Measurements from ENCODE around the gene MITD1.
"Not testable (repeated sequence)": the region's sequence is repeated elsewhere in the genome, so short reads cannot be mapped to it uniquely, and the experiment has no call there.

MITD1 gene

DNA sequence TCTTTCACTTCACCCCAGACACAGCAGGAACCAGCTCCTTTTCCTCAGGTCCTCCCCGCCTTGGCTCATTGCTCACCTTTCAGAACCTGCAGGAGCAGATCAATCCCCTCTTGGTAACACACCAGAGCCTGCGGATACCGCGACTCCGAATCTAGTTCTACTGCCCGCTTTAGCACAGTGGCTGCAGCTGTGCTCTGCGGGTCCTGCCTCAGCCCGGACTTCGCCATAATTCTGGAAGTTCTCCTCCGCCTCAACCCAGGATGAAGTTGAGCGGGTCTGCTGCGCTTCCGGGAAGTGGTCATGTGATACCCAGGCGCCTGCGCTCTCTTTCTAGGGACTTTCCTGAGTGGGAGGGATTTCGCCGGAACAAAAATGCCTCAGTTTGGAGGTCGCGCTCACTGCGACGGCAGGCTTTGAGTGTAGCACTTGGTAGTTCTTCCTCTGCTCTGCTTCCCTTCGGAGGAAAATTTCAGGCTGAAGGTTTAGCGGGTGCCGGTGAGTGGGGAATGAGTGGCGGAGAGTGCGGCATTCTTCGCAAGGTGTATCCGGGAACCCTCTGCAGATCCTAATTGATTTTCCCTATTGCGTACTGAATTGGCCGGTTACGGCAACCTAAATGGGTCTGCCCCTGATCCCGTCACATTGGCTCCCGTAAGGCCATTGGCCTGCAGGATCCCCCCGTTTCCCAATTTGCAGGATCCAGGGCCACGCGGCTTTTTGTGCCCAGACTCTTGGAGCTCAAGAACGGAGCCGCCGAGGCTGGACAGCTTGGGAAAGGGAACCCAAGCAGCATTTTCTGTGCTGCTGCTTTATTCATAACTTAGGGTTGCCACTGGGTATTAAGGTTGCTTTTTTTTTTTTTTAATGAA, at the start of gene MITD1, which contains the start of gene MRPL30:
TSS of gene MITD1 (minus strand) at position 304 of the 869 bp plus-strand sequence. CDS start at position 227, 77 bp downstream.
TSS of gene MRPL30 (plus strand) at position 430 of the 869 bp plus-strand sequence. CDS start 5,020 bp downstream, outside the sequence.
- H3K4me3 ChIP-seq (ENCODE audit: low read length): peak within 1 kb of the TSS; percentile 64
- H3K4me1 ChIP-seq (ENCODE audit: insufficient read depth, low read length): peaks cover 4% of the 10 kb centered on the region
- H3K36me3 ChIP-seq (ENCODE audit: insufficient read depth, low read length): peaks cover 3% of the 10 kb centered on the region
- H3K9me3 ChIP-seq (ENCODE audit: low read length): no peaks in the 10 kb centered on the region
- H2AFZ ChIP-seq (ENCODE audit: low read depth, low read length): peak within 1 kb of the TSS; percentile 41
- H3K27me3 ChIP-seq (ENCODE audit: insufficient read depth, low read length): no peaks in the 10 kb centered on the region

DNA sequence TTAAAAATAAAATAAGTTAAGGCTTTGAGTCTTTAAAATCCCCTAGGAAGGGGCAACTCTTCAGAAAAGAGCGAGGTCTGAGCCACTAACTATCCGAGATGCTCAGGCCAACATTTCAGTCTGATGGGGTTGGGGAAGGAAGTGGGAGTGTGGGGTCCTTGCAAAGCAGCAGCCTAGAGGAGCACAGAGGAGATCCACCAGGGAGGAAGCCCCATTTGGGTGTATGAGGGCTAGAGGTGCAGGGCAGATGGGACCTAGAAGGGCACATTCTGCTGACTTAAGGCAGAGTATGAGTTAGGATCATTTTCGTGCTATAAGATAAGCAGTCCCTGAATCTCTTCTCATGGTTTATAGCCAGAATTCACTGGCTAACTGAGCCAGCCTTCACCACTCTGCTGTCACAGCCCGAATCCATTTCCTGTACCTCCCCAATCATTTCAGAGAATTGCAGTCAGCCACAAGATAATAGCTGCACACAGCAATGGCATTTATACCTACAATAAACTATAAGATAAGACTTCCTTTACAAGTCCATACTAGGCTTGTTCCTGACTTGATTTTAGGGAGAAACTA, 37.2 kb upstream of the MITD1 start:
- no peaks in the 10 kb centered on the region for H3K27me3 ChIP-seq (ENCODE audit: insufficient read depth, low read length)
- no peak overlapping the region for H3K4me3 ChIP-seq (ENCODE audit: low read length)
- no peaks in the 10 kb centered on the region for H3K4me1 ChIP-seq (ENCODE audit: insufficient read depth, low read length)
- no peak overlapping the region for H2AFZ ChIP-seq (ENCODE audit: low read depth, low read length)
- peaks cover 2% of the 10 kb centered on the region for H3K36me3 ChIP-seq (ENCODE audit: insufficient read depth, low read length)
- H3K9me3 ChIP-seq (ENCODE audit: low read length): peaks cover 2% of the 10 kb centered on the region

DNA sequence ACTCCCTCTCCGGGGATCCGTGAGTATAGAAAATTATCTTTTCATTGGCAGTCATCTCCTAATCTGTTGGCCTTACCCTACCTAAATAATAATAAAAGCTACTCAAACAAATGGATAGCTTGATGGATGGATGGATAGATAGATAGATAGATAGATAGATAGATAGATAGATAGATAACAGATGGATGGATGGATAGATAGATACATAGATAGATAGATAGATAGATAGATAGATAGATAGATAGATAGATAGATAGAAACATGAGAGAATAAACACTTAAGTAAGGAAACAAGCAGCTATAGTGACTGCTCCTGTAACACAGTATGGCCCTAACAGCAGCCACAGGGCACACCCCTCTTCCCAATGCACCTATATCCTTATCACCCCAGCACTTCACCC, 35.2 kb upstream of the MITD1 start:
- Histone ChIP-seq H3K4me1 (ENCODE audit: insufficient read depth, low read length) (no peaks in the 10 kb centered on the region), H3K36me3 (ENCODE audit: insufficient read depth, low read length) (peaks cover 2% of the 10 kb centered on the region), H2AFZ (ENCODE audit: low read depth, low read length) (no peak overlapping the region), H3K27me3 (ENCODE audit: insufficient read depth, low read length) (no peaks in the 10 kb centered on the region), H3K9me3 (ENCODE audit: low read length) (peaks cover 2% of the 10 kb centered on the region), H3K4me3 (ENCODE audit: low read length) (no peak overlapping the region)

GRCh38 chr2:99205491-99205890, 24.6 kb upstream of the MITD1 start:
- H2AFZ ChIP-seq (ENCODE audit: low read depth, low read length): no peak overlapping the region
- no peaks in the 10 kb centered on the region for H3K9me3 ChIP-seq (ENCODE audit: low read length)
- H3K36me3 ChIP-seq (ENCODE audit: insufficient read depth, low read length): peaks cover 3% of the 10 kb centered on the region
- no peak overlapping the region for H3K4me3 ChIP-seq (ENCODE audit: low read length)
- H3K27me3 ChIP-seq (ENCODE audit: insufficient read depth, low read length): no peaks in the 10 kb centered on the region
- H3K4me1 ChIP-seq (ENCODE audit: insufficient read depth, low read length): no peaks in the 10 kb centered on the region

DNA sequence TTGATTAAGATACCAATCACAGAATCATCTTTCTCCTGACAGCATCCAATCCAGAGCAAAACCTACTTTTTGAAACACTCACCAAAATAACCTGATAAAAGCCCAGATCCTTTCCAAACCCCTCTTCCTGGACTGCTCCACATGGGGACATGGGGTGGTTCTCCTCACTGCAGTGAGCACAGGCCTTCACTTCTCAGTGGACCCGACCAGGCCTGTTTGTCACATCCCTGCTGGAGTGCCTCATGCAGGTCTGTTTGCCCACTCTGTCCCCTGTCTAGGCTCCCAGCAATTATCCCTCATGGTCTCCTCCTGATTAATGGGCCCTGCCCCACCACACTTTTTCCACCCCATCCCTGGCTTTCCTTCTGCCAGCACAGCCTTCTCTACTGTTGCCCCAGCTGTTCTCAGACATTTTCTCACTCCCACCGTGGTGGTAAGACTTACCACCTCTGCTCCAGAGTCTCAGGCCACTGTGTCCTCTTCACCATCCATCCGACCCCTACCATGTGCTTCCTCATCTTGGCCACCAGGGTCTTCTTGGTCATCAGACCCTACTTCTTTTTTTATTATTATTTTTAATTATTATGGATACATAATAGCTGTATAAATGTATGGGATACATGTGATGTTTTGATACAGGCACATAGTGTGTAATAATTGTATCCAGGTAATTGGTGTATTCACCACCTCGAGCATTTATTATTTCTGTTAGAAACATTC, 21.3 kb upstream of the MITD1 start:
- Histone ChIP-seq H3K27me3 (ENCODE audit: insufficient read depth, low read length) (no peaks in the 10 kb centered on the region), H3K36me3 (ENCODE audit: insufficient read depth, low read length) (peaks cover 19% of the 10 kb centered on the region), H2AFZ (ENCODE audit: low read depth, low read length) (no peak overlapping the region), H3K9me3 (ENCODE audit: low read length) (no peaks in the 10 kb centered on the region), H3K4me1 (ENCODE audit: insufficient read depth, low read length) (no peaks in the 10 kb centered on the region), H3K4me3 (ENCODE audit: low read length) (no peak overlapping the region)

DNA sequence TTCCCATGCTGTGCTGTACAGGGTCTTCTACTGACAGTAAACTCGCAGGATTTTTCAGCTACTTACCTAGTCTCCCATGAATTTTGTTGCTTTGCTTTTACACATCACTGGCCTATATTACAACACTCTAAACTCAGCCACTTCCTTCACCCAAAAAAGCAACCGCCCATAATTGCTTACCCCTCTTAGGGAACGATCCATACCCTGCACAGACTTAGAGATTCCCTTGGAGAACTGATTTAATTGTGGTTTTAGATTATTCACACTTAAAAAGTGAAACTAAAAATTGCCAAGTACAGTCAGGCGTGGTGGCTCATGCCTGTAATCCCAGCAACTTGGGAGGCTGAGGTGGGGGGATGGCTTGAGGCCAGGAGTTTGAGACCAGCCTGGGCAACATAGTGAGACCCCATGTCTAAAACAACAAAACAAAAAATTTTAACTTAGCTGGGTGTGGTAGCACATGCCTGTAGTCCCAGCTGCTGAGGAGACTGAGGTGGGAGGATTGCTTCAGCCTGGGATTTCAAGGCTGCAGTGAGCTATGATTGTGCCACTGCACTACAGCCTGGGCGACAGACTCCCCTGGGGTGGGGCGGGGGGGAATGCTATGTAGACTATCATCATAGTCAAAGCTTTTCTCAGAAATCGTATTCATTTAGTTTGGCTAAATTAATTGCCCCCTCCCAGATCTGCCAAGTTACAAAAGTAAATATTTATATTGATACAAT, 19.4 kb upstream of the MITD1 start:
- Histone ChIP-seq H3K9me3 (ENCODE audit: low read length) (no peaks in the 10 kb centered on the region), H2AFZ (ENCODE audit: low read depth, low read length) (no peak overlapping the region), H3K4me1 (ENCODE audit: insufficient read depth, low read length) (no peaks in the 10 kb centered on the region), H3K4me3 (ENCODE audit: low read length) (no peak overlapping the region), H3K36me3 (ENCODE audit: insufficient read depth, low read length) (peaks cover 35% of the 10 kb centered on the region), H3K27me3 (ENCODE audit: insufficient read depth, low read length) (no peaks in the 10 kb centered on the region)

DNA sequence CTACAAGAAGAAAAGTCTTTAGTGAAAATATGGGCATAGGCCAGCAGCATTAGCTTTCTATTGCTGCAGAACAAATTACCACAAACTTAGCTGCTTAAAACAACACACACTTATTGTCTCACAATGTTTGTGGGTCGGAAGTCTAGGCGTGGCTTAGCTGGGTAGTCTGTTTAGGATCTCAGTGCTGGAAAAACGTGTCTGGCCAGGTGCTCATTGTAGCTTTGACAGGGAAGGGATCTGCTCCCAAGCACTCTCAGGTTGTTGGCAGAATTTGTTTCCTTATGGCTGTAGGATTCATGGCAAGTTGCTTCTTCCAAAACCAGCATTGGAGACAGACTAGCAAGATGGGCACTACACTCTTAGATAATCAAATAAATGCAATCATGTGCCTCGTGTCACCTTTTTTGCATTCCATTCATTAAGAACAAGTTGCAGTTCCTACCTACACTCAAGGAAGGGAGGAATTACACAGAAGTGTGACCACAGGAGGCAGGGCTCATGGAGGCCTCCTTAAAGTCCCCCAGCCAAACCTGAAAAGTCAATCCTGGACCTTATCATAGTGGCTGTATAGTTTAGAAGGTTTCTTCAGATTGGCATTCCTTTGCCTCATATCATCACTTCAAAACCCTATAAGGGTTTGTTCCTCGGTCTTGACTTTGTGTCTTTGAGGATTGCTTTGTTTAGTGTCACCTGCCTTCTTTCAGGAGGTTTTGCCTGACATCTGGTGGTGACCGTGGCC, 17.4 kb upstream of the MITD1 start:
- Histone ChIP-seq H3K27me3 (ENCODE audit: insufficient read depth, low read length) (no peaks in the 10 kb centered on the region), H3K4me1 (ENCODE audit: insufficient read depth, low read length) (no peaks in the 10 kb centered on the region), H3K4me3 (ENCODE audit: low read length) (no peak overlapping the region), H2AFZ (ENCODE audit: low read depth, low read length) (no peak overlapping the region), H3K36me3 (ENCODE audit: insufficient read depth, low read length) (peaks cover 50% of the 10 kb centered on the region), H3K9me3 (ENCODE audit: low read length) (no peaks in the 10 kb centered on the region)

- H3K9me3 ChIP-seq (ENCODE audit: low read length); H3K4me1 ChIP-seq (ENCODE audit: insufficient read depth, low read length); H2AFZ ChIP-seq (ENCODE audit: low read depth, low read length); H3K27me3 ChIP-seq (ENCODE audit: insufficient read depth, low read length); H3K4me3 ChIP-seq (ENCODE audit: low read length): not testable (repeated sequence)
- H3K36me3 ChIP-seq (ENCODE audit: insufficient read depth, low read length): peaks cover 75% of the 10 kb centered on the region
These were observed 11.5 kb upstream of the MITD1 start for GRCh38 chr2:99192364-99192763.

- peaks cover 65% of the 10 kb centered on the region for H3K36me3 ChIP-seq (ENCODE audit: insufficient read depth, low read length)
These were observed 9.7 kb upstream of the MITD1 start for GRCh38 chr2:99190548-99190947.

GRCh38 chr2:99188357-99188756, 7.5 kb upstream of the MITD1 start:
- H3K4me3 ChIP-seq (ENCODE audit: low read length): no peak overlapping the region
- H2AFZ ChIP-seq (ENCODE audit: low read depth, low read length): no peak overlapping the region
- H3K27me3 ChIP-seq (ENCODE audit: insufficient read depth, low read length): no peaks in the 10 kb centered on the region
- peaks cover 48% of the 10 kb centered on the region for H3K36me3 ChIP-seq (ENCODE audit: insufficient read depth, low read length)
- H3K4me1 ChIP-seq (ENCODE audit: insufficient read depth, low read length): no peaks in the 10 kb centered on the region
- peaks cover 5% of the 10 kb centered on the region for H3K9me3 ChIP-seq (ENCODE audit: low read length)

More at GRCh38 chr2:99190548-99190947, 9.7 kb upstream of the MITD1 start:
- Histone ChIP-seq H3K4me3 (ENCODE audit: low read length) (no peak overlapping the region), H3K27me3 (ENCODE audit: insufficient read depth, low read length) (no peaks in the 10 kb centered on the region), H2AFZ (ENCODE audit: low read depth, low read length) (no peak overlapping the region), H3K4me1 (ENCODE audit: insufficient read depth, low read length) (no peaks in the 10 kb centered on the region), H3K9me3 (ENCODE audit: low read length) (peaks cover 5% of the 10 kb centered on the region)

DNA sequence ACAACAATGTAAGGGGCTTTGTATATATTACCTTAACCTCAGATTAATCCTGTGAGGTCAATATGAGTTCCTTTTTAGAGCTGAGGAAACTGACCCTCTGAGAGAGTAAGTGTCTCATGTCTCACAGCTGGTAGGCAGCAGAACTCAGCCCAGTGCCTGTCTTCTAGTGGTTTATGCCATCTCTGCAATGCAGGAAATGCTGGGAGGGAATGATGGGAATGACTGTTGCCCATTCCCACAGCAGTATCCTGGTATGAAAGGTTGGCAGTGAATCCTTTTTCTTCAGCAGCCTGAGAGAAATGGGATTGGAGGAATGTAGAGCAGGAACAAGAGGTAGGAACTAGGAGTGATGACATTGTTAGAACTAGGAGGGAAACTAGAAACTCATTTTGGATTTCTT, 6.2 kb upstream of the MITD1 start:
- peaks cover 40% of the 10 kb centered on the region for H3K36me3 ChIP-seq (ENCODE audit: insufficient read depth, low read length)
- H2AFZ ChIP-seq (ENCODE audit: low read depth, low read length): no peak overlapping the region
- H3K4me3 ChIP-seq (ENCODE audit: low read length): no peak overlapping the region
- H3K27me3 ChIP-seq (ENCODE audit: insufficient read depth, low read length): no peaks in the 10 kb centered on the region
- H3K9me3 ChIP-seq (ENCODE audit: low read length): peaks cover 2% of the 10 kb centered on the region
- H3K4me1 ChIP-seq (ENCODE audit: insufficient read depth, low read length): no peaks in the 10 kb centered on the region

GRCh38 chr2:99184811-99185210, 4.0 kb upstream of the MITD1 start:
- no peak overlapping the region for H2AFZ ChIP-seq (ENCODE audit: low read depth, low read length)
- H3K36me3 ChIP-seq (ENCODE audit: insufficient read depth, low read length): peaks cover 24% of the 10 kb centered on the region
- no peaks in the 10 kb centered on the region for H3K27me3 ChIP-seq (ENCODE audit: insufficient read depth, low read length)
- H3K9me3 ChIP-seq (ENCODE audit: low read length): no peaks in the 10 kb centered on the region
- H3K4me1 ChIP-seq (ENCODE audit: insufficient read depth, low read length): peaks cover 3% of the 10 kb centered on the region
- H3K4me3 ChIP-seq (ENCODE audit: low read length): no peak overlapping the region

Data from neuron (in vitro differentiated cells).